GM18951 (cell line): ENCODE data around the gene CTTNBP2.
"Not testable (repeated sequence)": the region's sequence is repeated elsewhere in the genome, so short reads cannot be mapped to it uniquely, and the experiment has no call there.

Source experiments
- POLR2A ChIP-seq: IDR thresholded peaks from 4 replicates; pipeline ENCODE4 v1.6.1; 2011; ENCODE audit warnings: mild to moderate bottlenecking; ENCODE audit not compliant: insufficient read length, insufficient read depth; ENCODE audit errors: extremely low read depth
- in situ Hi-C: fragments of 300-500 bp; cut with MboI; formaldehyde crosslinking; loops from one replicate; pipeline ENCODE4 v1.12.0; 2022; ENCODE audit warnings: low sequenced_read_pairs, mixed read lengths, inconsistent platforms; ENCODE audit not compliant: unreplicated experiment

Gene CTTNBP2

GRCh38 chr7:117715784-117716445, 157.3 kb downstream of the CTTNBP2 start:
- in situ Hi-C loops: no loop called here
- no peak for TF ChIP-seq POLR2A

GRCh38 chr7:117711556-117711955, 161.7 kb downstream of the CTTNBP2 start:
- in situ Hi-C loops: no loop called here
- no peak for TF ChIP-seq POLR2A

GRCh38 chr7:117708173-117708572, 165.1 kb downstream of the CTTNBP2 start:
- in situ Hi-C loops: not testable (repeated sequence)

- TF ChIP-seq POLR2A: no peak
- in situ Hi-C loops: no loop called here
Observed at GRCh38 chr7:117707080-117707479, 166.2 kb downstream of the CTTNBP2 start.

GRCh38 chr7:117706210-117706609, 167.0 kb downstream of the CTTNBP2 start:
- in situ Hi-C loops: no loop called here
- no peak for TF ChIP-seq POLR2A

GRCh38 chr7:117705630-117706029, 167.6 kb downstream of the CTTNBP2 start:
- no peak for TF ChIP-seq POLR2A
- in situ Hi-C loops: no loop called here

- no peak for TF ChIP-seq POLR2A
- in situ Hi-C loops: no loop called here
Observed at GRCh38 chr7:117704063-117704462, 169.2 kb downstream of the CTTNBP2 start.

GRCh38 chr7:117698018-117698417, 175.2 kb downstream of the CTTNBP2 start:
- in situ Hi-C loops: no loop called here
- TF ChIP-seq POLR2A: no peak

- no peak for TF ChIP-seq POLR2A
- in situ Hi-C loops: no loop called here
Observed at GRCh38 chr7:117692338-117692737, 180.9 kb downstream of the CTTNBP2 start.

GRCh38 chr7:117690147-117690546, 183.1 kb downstream of the CTTNBP2 start:
- in situ Hi-C loops: no loop called here
- TF ChIP-seq POLR2A: no peak

- in situ Hi-C loops: no loop called here
Observed at GRCh38 chr7:117689406-117689805, 183.8 kb downstream of the CTTNBP2 start.

GRCh38 chr7:117688126-117688525, 185.1 kb downstream of the CTTNBP2 start:
- in situ Hi-C loops: no loop called here
- no peak for TF ChIP-seq POLR2A

More at GRCh38 chr7:117689406-117689805, 183.8 kb downstream of the CTTNBP2 start:
- no peak for TF ChIP-seq POLR2A

GRCh38 chr7:117686311-117686935, 186.8 kb downstream of the CTTNBP2 start:
- no peak for TF ChIP-seq POLR2A
- in situ Hi-C loops: no loop called here

GRCh38 chr7:117685795-117686194, 187.4 kb downstream of the CTTNBP2 start:
- in situ Hi-C loops: no loop called here
- TF ChIP-seq POLR2A: no peak
